Coronary artery (tissue), 2 donors: Measurements from ENCODE around the gene LASP1NB.

ENCODE experiments used
- DNase-seq: peaks from one replicate; pipeline ENCODE4 v3.0.0-alpha.2; 2017; ENCODE audit warnings: low spot score
- H3K27ac ChIP-seq, 2 donors: fragments of 200-600 bp; sonication (generic); one replicate each; pipeline ENCODE4 v1.5.1; 2016 to 2019
- H3K4me3 ChIP-seq: fragments of 200-600 bp; sonication (generic); 2 replicates; pipeline ENCODE4 v1.5.1; 2016; ENCODE audit warnings: mild to moderate bottlenecking, moderate library complexity
- TF ChIP-seq, protein P1 (sequence below): fragments of 200-600 bp; sonication (generic); IDR thresholded peaks from one replicate; pipeline ENCODE4 v1.5.1; 2019; ENCODE audit warnings: antibody characterized with exemption

Gene LASP1NB

DNA sequence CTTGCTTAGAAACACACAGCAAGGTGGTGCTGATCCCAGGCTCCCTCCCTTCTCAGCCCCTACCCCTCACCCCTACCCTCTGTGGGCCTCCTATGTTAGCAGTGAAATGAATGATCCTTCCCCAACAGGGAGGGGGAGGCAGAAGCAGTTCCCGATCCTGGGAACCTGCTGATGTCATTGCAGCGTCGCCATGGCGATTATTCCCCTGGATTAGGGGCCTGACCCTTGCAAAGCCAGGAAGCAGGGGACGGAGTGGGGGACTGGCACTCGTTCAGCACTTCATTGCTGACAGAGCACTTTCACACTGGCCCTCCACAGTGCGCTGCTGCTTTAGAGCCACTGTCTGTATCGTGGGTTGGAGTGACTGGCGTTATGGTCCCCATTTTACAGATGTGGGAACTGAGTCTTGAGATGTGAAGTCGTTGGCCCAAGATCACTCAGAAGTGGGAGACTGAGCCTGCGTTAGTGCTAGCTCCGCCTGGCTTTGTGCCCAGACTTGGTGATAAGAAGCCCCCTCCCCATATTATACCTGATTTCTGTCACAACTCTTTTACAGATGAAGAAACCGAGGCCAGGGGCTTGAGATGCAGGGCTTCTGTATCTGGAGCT, 29.0 kb upstream of the LASP1NB start:
- Histone ChIP-seq H3K27ac (peak overlapping the region; percentile 64 to 83), H3K4me3 (peak overlapping the region; percentile 24)
- TF ChIP-seq, protein P1, sequence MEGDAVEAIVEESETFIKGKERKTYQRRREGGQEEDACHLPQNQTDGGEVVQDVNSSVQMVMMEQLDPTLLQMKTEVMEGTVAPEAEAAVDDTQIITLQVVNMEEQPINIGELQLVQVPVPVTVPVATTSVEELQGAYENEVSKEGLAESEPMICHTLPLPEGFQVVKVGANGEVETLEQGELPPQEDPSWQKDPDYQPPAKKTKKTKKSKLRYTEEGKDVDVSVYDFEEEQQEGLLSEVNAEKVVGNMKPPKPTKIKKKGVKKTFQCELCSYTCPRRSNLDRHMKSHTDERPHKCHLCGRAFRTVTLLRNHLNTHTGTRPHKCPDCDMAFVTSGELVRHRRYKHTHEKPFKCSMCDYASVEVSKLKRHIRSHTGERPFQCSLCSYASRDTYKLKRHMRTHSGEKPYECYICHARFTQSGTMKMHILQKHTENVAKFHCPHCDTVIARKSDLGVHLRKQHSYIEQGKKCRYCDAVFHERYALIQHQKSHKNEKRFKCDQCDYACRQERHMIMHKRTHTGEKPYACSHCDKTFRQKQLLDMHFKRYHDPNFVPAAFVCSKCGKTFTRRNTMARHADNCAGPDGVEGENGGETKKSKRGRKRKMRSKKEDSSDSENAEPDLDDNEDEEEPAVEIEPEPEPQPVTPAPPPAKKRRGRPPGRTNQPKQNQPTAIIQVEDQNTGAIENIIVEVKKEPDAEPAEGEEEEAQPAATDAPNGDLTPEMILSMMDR, result no peak
- no peak for DNase-seq

DNA sequence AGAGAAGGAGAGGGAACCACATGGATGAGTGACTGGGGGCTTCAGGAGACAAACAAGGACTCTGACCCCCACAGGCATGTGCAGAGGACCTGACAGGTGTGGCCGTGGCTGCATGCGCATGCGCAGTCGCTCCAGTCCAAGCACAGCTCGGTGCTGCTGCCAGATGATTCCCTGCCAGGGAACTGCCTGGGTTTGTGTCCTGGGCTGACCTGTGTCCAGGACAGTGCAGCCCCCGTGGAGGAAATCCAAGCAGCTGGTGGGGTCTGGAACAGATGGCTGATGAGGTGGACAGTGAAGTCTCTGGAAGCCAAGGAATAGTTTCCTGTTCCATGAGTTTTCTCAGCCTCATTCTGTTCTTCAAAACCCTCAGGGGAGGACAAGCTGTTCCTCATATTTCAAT, 28.2 kb upstream of the LASP1NB start:
- Histone ChIP-seq H3K27ac (peak overlapping the region; percentile 64 to 83), H3K4me3 (peak overlapping the region; percentile 17)
- no peak for DNase-seq
- TF ChIP-seq, protein P1, result no peak

DNA sequence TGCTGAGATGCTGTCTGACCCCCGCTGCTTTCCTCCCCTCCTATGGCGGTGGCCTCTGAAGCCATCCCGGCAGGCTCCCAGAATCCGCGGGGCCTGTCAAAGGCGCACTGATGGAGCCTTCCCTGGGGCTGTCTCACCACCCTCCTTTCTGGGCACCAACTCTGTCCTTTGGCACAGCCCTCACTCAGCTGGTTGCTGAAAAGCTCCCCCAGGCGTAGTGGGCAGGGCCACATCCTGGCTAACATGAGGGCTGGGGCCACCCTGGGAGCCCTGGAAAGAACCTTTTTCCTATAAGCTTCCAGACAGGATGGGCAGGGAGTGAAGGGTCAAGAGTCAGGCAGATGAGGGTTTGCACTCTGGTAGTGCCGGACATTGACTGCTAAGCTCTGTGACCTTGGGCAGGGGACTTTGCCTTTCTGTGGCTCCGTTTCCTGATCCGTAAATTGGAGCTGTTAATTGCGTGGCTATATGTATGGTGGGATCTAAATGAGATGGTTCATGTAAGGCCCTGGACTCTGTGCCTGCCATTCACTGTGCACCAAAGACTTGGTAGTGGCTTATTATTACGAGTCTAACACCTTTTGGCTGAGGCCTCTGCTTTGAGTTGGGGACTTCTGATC, 27.6 kb upstream of the LASP1NB start:
- DNase-seq, result no peak
- Histone ChIP-seq H3K27ac (peak overlapping the region; percentile 64 to 83), H3K4me3 (peak overlapping the region; percentile 17)
- TF ChIP-seq, protein P1, result no peak

DNA sequence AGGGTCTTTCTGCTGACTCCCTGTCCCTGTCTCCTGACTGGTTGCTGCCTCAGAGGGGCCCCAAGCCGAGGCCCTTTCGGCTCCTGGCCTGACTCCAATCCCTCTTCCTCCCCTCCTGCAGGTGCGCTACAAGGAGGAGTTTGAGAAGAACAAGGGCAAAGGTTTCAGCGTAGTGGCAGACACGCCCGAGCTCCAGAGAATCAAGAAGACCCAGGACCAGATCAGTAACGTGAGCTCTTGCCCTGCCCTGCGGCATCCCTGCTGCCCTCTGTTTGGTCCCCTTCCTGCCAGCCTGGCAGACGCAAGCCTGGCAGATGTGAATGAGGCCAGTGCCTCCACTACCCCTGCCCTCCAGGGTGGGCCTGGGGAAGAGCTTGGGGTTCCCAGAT, 27.1 kb upstream of the LASP1NB start:
- H3K4me3 ChIP-seq, result no peak overlapping the region
- peak overlapping the region; percentile 64 to 83 for H3K27ac ChIP-seq
- no peak for DNase-seq
- TF ChIP-seq, protein P1, result no peak

DNA sequence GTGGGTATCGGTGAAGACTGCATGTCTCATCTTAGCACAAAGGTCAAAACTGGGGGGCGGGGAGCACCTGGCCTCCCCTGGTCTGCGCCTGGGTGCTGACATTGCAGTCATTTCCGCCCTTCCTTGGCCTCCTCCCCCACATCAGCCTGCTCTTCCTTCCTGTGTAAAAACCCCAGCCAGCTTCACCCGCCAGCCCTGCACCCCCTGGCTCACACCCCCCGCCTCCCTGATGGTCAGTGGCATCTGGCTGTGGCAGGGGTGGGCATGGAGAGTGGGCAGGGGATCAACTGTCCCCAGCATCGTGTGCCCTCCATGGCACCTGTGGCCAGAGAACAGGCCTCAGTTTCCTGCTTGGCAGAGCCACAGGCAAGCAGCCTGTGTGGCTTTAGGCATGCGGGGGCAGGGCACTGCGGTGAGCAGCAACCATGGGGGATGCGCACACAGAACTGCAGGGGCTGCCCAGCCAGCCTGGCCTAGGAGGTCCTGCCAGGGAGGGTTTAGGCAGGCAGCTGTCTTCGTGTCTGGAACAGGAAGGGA, 26.5 kb upstream of the LASP1NB start:
- DNase-seq, result no peak
- TF ChIP-seq, protein P1, result no peak
- H3K4me3 ChIP-seq, result no peak overlapping the region
- H3K27ac ChIP-seq, result peak overlapping the region; percentile 64 to 83

DNA sequence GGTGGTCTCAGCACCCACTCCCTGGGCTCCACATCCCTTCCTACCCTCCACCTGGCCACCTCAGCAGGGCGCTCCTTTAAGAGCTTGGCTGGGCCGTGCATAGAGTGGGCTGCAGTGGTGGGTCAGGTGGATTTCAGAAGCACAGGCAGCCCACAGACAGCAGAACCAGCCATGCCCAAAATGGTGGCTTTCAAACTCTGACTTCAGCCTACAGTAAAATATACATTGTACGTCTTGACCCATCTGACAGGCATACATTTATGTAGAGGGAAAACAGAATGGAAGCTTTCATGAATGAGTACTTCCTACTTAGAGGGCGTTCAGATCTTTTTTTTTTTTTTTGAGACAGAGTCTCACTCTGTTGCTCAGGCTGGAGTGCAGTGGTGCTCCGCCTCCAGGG, 26.0 kb upstream of the LASP1NB start:
- H3K4me3 ChIP-seq, result no peak overlapping the region
- no peak for DNase-seq
- peak overlapping the region in 1 of 2 donors; percentile 83 for H3K27ac ChIP-seq
- TF ChIP-seq, protein P1, result no peak
